PFSK-1 (cell line): ENCODE data around the gene CPHXL2.

ENCODE experiments used
- FOXP2 ChIP-seq: optimal IDR thresholded peaks from 2 replicates; pipeline ENCODE3; 2011; ENCODE audit warnings: borderline replicate concordance, control low read depth, inconsistent platforms; ENCODE audit not compliant: insufficient read depth; ENCODE audit errors: extremely low read length, extremely low read depth
- POLR2AphosphoS5 ChIP-seq: IDR thresholded peaks from 2 replicates; pipeline ENCODE4 v1.6.1; 2012; ENCODE audit warnings: low read depth, mild to moderate bottlenecking, control low read depth, low read length, moderate library complexity
- TAF1 ChIP-seq: IDR thresholded peaks from 2 replicates; pipeline ENCODE4 v1.6.1; 2012; ENCODE audit warnings: low read length, control low read depth, borderline replicate concordance; ENCODE audit not compliant: insufficient read depth

DNA sequence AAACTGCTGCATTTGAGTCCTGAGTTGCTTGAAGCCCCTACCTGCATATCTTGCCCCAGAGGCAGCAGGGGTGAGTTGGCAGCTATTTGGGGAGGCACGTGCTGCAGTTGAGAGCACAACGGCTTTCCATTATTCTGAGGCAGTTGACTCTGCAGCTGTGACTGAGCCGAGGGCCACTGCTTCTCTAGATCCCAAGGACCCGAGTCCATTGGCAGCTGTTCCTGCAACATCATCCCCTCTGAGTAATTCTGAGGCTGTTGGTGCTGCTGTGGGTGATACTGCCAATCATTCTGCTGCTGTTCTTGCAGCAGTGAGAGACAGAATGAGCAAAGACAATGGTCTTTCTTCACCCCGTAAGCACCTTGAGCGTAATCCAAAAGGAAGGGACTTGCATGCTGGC lies 16.5 kb downstream of the CPHXL2 start:
- TF ChIP-seq POLR2AphosphoS5 (no peak), FOXP2 (no peak), TAF1 (no peak)
